KOPT-K1 (cell line): ENCODE results near the gene LHFPL6.

Experiments
- H3K27ac ChIP-seq: fragments of 200-600 bp; sonication (generic); 2 replicates; pipeline ENCODE4 v1.5.1; 2016; ENCODE audit warnings: antibody characterized with exemption, mild to moderate bottlenecking, low read depth, low read length; ENCODE audit not compliant: poor library complexity, severe bottlenecking
- H3K36me3 ChIP-seq: fragments of 200-600 bp; sonication (generic); 2 replicates; pipeline ENCODE4 v1.5.1; 2017; ENCODE audit warnings: antibody characterized with exemption, mild to moderate bottlenecking, low read length, moderate library complexity; ENCODE audit not compliant: insufficient read depth
- H3K9me3 ChIP-seq: fragments of 200-600 bp; sonication (generic); 2 replicates; pipeline ENCODE4 v1.5.1; 2017; ENCODE audit warnings: antibody characterized with exemption, low read length, mild to moderate bottlenecking; ENCODE audit not compliant: insufficient read depth, poor library complexity, severe bottlenecking

LHFPL6 gene

DNA sequence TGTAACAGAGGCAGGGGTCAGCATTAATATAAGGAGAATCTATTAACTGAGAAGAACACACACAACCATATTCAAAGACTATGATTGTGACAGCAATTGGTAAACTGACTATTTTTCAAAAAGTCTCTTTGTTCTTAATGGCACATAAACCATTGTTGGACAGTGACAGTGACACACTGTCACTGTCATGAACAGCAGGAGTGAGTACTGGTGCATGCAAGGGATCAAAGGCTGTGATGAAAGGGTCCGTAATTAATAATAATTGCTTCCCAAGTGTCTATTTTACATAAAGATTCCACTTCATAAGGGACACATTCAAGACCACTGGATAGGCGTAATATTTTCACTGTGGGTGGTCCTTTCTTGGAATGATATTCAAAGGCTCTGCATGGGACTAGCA is 50.7 kb downstream of the LHFPL6 start:
- Histone ChIP-seq H3K27ac (no peak overlapping the region), H3K9me3 (no peaks in the 10 kb centered on the region), H3K36me3 (no peaks in the 10 kb centered on the region)

DNA sequence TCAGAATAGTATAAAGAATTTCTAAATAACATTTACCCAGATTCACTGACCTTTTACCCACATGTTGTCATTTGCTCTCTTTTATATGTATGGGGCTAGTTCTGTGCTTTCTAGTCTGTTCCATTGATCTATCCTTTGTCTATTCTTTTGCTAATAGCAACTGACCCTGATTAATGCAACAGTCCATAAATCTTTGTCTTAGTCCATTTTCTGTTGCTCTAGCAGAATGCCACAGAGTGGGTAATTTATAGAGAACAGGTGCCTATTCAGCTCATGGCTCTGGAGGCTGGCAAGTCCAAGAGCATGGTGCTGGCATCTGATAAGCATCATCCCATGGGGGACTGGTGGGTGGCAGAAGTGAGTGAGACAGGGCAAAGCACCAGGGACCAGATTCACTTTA is 52.1 kb downstream of the LHFPL6 start:
- H3K9me3 ChIP-seq, result no peaks in the 10 kb centered on the region
- H3K36me3 ChIP-seq, result no peaks in the 10 kb centered on the region

DNA sequence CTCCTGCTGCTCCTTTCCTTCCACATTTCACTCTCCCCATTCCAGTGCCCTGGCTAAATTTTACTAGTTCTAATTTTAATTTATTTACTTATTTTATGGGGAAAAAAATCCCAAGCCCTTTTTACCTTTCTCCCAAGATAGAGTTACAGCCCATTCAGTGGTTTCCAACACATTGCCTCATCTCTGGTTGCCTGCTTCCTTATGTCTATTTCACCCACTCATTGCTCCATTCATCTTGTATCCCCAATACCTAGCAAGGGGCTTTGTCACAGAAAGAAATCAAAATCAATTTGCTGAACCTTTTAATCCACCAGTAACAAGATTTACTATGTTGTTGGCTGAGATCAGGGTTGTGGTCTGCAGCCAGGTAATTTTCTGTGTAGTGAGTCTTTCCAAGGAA is 55.9 kb downstream of the LHFPL6 start:
- H3K36me3 ChIP-seq, result no peaks in the 10 kb centered on the region
- H3K9me3 ChIP-seq, result no peaks in the 10 kb centered on the region
- H3K27ac ChIP-seq, result no peak overlapping the region

More for the DNA sequence above, 52.1 kb downstream of the LHFPL6 start:
- no peak overlapping the region for H3K27ac ChIP-seq

DNA sequence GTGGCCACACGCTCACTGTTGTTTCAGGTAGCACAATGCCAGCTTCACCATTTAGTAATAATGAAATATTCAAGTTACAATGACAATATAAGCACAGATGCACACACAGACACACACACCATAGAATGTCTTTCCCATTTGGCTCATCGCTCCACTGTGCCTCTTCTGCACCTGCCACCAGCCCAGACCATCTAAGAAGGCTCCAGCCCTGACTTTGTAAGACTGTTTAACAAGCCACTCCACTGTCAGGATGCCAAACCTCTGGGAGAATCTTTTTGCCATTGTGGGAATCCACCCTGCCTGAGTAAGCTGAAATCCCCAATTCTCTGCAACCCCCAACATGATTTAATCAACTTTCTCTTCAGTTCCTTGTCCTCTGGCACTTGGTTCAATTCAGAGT is 60.6 kb downstream of the LHFPL6 start:
- H3K27ac ChIP-seq, result no peak overlapping the region
- no peaks in the 10 kb centered on the region for H3K9me3 ChIP-seq
- H3K36me3 ChIP-seq, result no peaks in the 10 kb centered on the region

DNA sequence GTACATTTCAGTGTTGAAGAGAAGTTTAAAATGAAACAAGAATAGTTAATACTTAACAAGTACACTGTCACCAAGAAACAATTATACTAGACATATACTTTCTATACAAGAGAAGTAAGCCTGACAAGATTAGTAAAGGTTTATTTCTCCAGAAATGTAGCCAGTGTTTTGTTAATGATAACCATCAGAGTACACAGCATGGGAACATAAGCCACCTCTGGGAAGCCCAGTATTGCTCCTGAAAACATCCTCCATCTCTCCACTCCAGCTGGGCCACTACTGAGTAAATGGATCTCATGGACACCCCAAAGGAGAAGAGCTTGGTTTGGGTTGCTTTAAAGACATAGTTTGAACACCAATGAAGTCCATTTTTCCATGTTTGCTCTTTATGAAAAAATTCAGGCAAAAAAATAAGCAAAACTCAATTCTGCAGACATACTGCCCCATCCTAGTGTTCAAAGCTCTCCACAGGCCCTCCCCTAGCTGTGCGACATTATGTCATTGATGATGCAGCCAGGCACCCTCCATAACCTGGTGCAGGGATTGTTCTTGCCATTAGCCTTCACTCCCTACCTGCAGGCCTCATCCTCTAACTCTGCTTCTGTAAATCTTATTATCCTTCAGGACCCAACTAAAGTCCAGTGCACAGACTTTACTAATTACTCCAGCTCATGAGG is 61.9 kb downstream of the LHFPL6 start:
- no peak overlapping the region for H3K27ac ChIP-seq
- H3K9me3 ChIP-seq, result no peaks in the 10 kb centered on the region
- H3K36me3 ChIP-seq, result no peaks in the 10 kb centered on the region

DNA sequence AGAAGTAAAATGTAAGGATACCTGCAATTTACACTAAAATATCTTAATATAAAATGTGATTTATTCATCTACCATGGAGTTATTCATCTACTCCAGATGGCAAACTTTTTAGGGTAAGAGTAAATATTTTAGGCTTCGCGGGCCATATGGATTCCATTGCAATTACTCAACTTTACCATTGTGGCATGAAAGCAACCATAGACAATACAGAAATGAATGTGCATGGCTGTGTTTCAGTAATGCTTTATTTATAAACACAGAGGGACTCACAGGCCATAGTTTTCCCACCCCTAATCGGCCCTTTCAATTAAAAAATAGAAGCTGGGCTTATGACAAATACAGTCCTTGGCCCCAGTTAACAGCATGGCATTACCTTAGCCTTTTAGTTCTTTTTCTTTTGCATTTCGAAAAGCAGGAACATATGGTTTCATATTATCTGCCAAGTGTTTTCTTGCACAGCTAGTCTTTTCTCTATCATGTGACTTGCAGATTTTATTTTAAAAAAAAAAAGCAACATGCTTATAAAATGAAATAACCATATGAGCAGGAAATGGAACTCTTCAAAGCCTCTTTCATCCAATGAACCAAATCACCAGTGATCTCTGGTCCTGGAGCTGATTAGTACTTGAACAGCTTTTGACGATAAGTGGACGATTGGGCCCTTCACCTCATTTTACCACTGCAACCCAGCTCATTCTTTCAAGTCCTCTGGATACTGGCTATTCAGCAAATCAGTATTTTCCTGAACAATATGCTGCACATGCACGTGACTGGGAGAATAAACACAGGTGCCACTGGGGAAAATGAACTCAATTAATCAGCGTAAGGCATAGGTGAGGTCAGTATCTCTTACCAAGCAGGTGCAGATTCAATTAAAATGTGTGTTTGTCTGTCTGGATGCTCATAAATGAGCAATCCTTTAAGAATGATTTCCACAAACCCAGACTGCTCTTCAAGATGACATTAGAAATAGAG is 63.9 kb downstream of the LHFPL6 start:
- Histone ChIP-seq H3K9me3 (no peaks in the 10 kb centered on the region), H3K27ac (no peak overlapping the region), H3K36me3 (no peaks in the 10 kb centered on the region)

DNA sequence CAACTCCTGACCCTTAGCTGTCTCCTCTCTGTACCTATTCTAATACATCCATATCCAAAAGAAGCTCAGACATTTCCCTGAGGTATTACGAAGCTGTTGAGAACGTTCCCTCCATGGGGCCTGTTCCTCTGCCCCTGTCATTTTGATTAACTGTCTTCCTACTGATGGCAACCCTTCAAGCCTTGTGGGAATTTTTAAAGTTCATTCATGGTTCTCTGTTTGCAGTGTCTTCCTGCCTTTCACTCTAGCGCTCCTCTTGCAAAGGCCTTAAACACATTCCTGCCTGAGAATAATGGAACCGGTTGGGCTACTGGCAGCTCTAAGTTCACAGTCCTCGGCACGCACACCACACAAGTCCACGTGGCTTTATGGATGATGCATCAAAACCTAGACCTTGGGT is 66.1 kb downstream of the LHFPL6 start:
- H3K27ac ChIP-seq, result no peak overlapping the region
- H3K36me3 ChIP-seq, result no peaks in the 10 kb centered on the region
- H3K9me3 ChIP-seq, result no peaks in the 10 kb centered on the region

DNA sequence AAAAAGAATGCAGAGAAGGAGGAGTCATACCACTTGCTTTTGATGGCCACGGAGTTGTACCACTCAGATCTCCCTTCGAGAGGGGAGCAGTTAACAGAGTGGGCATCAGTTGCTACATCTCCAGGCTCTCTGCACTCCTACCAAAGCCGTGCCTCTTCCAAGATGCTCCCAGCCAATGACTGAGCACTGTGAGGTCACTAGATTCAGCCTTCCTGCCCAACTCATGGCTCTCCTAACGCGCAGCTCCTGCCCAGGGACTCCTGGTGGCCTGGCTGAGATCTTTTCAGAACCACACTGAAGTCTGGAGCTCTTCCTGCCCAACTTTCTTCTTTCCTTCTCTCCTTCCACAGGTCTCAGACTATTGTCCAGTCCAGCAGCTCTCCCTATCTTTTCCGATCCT is 66.7 kb downstream of the LHFPL6 start:
- no peak overlapping the region for H3K27ac ChIP-seq
- H3K9me3 ChIP-seq, result no peaks in the 10 kb centered on the region
- no peaks in the 10 kb centered on the region for H3K36me3 ChIP-seq

DNA sequence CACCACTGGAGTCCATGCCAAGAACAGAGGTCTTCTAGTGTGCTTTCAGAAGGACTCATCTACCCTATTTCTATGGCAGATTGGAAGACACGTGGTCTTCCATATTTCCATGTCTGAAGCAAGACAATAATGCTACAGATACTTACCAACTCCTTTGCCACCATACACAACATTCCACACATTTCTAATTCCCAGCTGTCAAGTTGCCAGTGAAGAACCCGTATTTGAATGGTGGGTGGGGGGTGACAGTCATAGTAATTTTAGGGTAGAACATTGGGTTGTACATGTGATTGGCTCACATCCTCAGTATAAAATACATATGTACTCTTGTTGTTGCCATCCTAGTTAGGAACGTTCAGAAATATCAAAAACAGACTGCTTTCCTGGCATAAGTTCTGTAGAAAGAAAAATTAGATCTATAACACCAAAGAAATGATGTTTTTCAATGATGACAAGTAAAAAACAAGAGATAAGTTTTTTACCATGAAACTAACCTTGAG is 69.3 kb downstream of the LHFPL6 start:
- Histone ChIP-seq H3K36me3 (no peaks in the 10 kb centered on the region), H3K27ac (no peak overlapping the region), H3K9me3 (no peaks in the 10 kb centered on the region)

DNA sequence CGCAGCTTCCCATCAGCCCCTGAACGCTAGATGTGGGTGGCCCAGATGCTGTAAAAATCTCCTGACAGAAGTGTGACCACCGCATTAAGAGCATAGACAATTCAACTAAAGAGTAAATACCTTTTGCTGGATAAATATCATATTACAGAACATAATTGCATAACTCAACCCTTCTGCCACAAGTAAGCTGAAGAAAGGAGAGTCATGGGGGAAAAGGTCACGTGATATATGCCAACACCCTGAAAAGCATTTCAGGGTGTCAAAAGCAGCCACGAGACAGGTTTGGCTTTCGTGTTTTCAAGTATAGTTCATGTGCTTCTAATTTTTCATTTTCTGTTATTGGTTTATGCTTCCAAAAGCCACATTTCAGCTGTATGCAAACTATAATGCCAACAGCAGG is 71.3 kb downstream of the LHFPL6 start:
- no peak overlapping the region for H3K27ac ChIP-seq
- H3K9me3 ChIP-seq, result no peaks in the 10 kb centered on the region
- no peaks in the 10 kb centered on the region for H3K36me3 ChIP-seq

DNA sequence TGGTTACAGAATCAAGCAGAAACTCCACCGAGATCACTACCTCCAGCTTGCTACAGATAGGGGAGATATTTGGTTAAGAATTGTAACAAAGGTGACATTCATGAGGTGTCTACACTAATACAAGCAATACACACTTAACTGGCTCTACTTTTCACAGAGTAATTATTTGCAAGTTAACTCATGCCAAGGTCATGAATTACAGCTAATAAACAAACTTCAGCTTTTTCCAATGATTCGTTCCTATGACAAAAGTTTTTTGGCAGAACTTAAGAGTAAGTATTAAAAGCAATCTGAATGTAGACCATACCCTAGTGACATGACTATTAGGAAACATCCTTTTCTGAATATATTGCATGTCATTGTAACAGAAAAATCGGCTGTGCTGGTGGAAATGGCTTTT is 72.1 kb downstream of the LHFPL6 start:
- no peak overlapping the region for H3K27ac ChIP-seq
- no peaks in the 10 kb centered on the region for H3K36me3 ChIP-seq
- H3K9me3 ChIP-seq, result no peaks in the 10 kb centered on the region

DNA sequence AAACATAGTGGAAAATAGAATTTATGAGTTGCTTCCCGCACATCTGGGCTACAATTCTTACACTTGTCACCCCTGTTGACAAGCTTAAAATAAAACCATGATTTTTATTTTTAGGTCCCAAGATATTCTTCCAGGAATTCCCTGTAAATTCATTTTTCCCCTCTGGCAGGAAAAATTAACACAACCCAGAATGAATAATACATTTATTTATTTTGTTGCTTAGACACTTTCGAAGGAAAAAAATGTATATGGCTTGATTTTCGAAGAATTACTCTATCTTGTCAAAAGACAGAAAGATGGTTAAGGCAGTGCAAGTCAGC is 74.4 kb downstream of the LHFPL6 start:
- no peaks in the 10 kb centered on the region for H3K9me3 ChIP-seq
- no peak overlapping the region for H3K27ac ChIP-seq
- no peaks in the 10 kb centered on the region for H3K36me3 ChIP-seq

DNA sequence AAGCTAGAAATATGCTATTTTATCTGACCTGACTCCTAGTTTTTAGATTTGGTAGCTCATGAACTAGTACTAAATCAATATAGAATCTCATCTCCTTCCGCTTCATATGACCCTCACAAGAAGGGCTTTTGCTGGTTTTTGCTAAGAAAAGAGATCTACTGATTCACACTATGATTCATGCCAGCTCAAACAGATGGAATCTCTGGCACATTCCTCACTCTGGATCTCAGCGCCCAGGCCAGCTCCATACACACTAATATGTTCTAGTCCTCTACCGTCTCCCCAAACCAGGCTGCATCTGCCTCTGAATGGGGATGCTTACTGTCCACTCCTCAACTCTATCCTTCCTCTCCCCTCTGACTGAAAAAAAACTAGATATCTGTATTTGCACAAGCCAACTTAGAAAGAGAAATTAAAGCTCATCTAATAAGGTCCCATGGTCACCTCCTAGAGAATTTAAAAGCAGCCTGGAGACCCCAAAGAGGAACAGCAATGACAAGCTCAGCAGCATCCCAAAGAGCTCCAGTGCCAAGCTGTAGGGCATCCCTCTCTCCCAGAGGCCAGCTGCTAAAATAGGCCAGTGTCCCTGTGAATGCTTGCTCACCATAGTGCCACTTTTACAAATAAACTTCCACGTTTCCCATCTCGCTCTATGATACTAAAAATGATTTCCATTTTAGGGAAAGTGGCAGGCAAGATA is 74.9 kb downstream of the LHFPL6 start:
- no peak overlapping the region for H3K27ac ChIP-seq
- no peaks in the 10 kb centered on the region for H3K36me3 ChIP-seq
- no peaks in the 10 kb centered on the region for H3K9me3 ChIP-seq

DNA sequence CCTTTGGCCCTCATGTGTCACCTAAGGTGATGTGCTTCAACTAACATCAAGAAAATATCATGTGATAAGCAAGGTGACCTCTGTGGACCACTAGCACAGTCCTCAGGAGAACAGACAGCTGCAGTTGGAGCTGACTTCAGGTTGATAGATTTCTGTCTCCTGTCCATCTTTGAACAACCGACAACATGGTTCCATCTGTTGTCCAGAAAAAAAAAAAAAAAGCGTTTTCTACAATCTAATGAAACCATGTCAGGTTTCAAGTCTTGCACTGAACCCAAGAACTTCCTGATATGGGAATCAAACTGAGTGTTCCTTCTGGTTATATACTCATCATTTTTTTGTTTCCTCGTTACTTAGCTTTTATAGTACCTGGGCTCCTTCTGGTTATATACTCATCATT is 75.7 kb downstream of the LHFPL6 start:
- no peaks in the 10 kb centered on the region for H3K9me3 ChIP-seq
- no peaks in the 10 kb centered on the region for H3K36me3 ChIP-seq
- no peak overlapping the region for H3K27ac ChIP-seq

DNA sequence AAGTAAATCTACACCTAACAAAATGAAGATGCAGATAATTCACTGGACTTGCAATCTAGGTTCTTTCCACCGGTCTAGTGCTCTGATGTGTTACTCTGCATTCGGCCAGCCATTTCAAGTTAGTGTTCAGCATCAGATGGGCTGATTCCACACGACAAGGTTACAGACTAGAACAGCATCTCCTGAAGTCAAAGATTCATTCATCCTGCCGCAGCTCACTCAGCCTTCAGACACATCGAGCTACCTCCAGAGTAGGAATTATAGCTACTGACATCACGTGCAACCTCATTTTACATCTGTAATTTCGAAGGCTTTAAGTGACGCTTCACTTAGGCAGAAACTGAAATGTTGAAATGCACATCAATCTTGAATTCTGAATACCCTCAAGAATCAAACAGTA is 76.5 kb downstream of the LHFPL6 start:
- H3K36me3 ChIP-seq, result no peaks in the 10 kb centered on the region
- H3K9me3 ChIP-seq, result no peaks in the 10 kb centered on the region
- H3K27ac ChIP-seq, result no peak overlapping the region
